Bronchial smooth muscle cell (primary cell): Measurements from ENCODE around the gene FAM90A1. TPM values are rescaled to one million over a fixed set of nuclear protein-coding genes. Genes with fewer than 3 reads are reported as not detected.

Source experiments
- total RNA-seq: library from RNA; depleted of rRNA; stranded (reverse); fragments of >200 nt; gene quantifications from 2 replicates; pipeline ENCODE4 v1.2.1, GENCODE V29; 2014

FAM90A1 gene
- total RNA-seq, result not detected in 2 replicates

DNA sequence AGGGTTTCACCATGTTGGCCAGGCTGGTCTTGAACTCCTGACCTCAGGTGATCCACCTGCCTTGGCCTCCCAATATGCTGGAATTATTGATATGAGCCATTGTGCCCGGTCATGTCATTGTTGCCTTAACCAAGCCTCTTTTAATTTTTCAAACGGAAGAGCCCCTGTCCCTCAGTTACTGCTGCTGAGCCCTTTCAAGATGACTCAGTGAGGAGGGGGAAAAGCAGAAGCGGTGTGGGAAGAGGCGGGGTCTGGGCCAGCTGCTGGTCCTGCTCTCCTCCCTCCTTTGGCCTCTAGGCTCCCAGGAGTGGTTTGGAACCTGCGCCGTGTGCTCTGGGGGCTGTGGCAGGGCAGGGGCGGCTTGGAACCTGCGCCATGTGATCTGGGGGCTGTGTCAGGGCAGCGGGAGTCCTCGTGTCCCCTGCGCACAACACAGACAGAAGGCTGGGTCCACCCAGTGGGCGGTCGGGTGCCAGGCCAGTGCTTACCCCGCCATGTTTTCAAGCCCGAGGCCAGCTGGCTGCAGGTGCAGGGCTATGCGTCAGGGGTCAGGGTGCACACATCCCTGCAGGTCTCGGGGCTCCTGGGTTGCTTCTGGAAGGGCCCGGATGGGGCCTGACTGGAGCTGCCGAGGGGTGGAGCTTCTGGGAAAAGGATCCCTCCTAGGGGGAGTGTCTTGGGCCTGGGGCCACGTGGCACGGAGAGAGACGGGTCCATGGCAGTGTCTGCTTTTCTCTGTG, at the start of gene FAM90A1:
FAM90A1 (minus strand) TSS at position 627 of the 740 bp plus-strand sequence. CDS start 2,786 bp downstream, outside the sequence.

Other genes with a start within 250 kb of the FAM90A1 start
- 2.9 and 3.6 TPM in 2 replicates for gene FOXJ2, start 194.9 kb downstream of the FAM90A1 start, total RNA-seq
- gene C3AR1, start 161.3 kb downstream of the FAM90A1 start, total RNA-seq, result not detected in 2 replicates
- 23.2 and 29.4 TPM in 2 replicates for gene NECAP1, start 145.3 kb downstream of the FAM90A1 start, total RNA-seq
- gene CLEC4A, start 104.0 kb downstream of the FAM90A1 start, total RNA-seq, result under 0.01 and 0.09 TPM in 2 replicates
- gene ZNF705A, start 70.6 kb downstream of the FAM90A1 start, total RNA-seq, result under 0.01 TPM in 1 of 2 replicates, not detected in the other
- gene CLEC6A, start 228.3 kb upstream of the FAM90A1 start, total RNA-seq, result not detected in 2 replicates